ES-I3 (cell line): ENCODE results near the gene EHD1.
A peak's percentile ranks its signal among the peaks of the same experiment; 100 is the strongest.
"Not testable (repeated sequence)": the region's sequence is repeated elsewhere in the genome, so short reads cannot be mapped to it uniquely, and the experiment has no call there.

Source experiments
- H3K36me3 ChIP-seq: 2 replicates; pipeline ENCODE4 v1.6.1; 2013; ENCODE audit warnings: mild to moderate bottlenecking, low read length, control low read depth, moderate library complexity; ENCODE audit not compliant: insufficient read depth
- H3K4me1 ChIP-seq: 2 replicates; pipeline ENCODE4 v1.6.1; 2013; ENCODE audit warnings: mild to moderate bottlenecking, control low read depth, low read length; ENCODE audit not compliant: insufficient read depth
- H3K9ac ChIP-seq: 2 replicates; pipeline ENCODE4 v1.6.1; 2013; ENCODE audit warnings: low read depth, mild to moderate bottlenecking, low read length, moderate library complexity
- H3K9me3 ChIP-seq: 2 replicates; pipeline ENCODE4 v1.6.1; 2013; ENCODE audit warnings: mild to moderate bottlenecking, low read length, moderate library complexity; ENCODE audit not compliant: control insufficient read depth, insufficient read depth

Gene EHD1

GRCh38 chr11:64826062-64826461 lies 52.4 kb downstream of the EHD1 start:
- Histone ChIP-seq H3K9me3 (no peaks in the 10 kb centered on the region), H3K9ac (no peak overlapping the region), H3K4me1 (no peaks in the 10 kb centered on the region), H3K36me3 (no peaks in the 10 kb centered on the region; the same call in none of the 2 replicates)

- Histone ChIP-seq H3K4me1 (no peaks in the 10 kb centered on the region), H3K9me3 (no peaks in the 10 kb centered on the region), H3K9ac (no peak overlapping the region), H3K36me3 (no peaks in the 10 kb centered on the region; the same call in none of the 2 replicates)
Measured at GRCh38 chr11:64823568-64824119, 54.8 kb downstream of the EHD1 start.

DNA sequence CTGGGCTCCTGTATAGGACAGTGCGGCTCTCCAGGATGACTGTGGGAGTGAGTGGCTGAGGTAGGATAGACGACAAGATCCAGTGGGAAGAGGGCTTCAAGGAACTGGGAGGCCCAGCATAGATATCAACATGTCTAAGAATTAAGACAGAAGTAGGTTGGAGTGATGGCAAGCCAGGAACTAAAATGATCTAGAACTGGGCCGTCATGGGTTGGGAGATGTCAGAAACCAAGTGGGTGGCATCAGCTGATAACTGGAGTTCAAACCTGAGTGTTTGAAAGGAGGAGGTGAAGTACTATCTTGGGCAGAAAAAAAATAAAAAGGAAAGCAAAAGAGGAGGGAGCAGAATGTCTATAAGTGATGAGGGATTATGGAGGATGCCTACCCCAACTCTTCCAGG lies 60.9 kb downstream of the EHD1 start:
- no peaks in the 10 kb centered on the region for H3K9me3 ChIP-seq
- no peaks in the 10 kb centered on the region for H3K4me1 ChIP-seq

GRCh38 chr11:64815433-64815832 lies 63.0 kb downstream of the EHD1 start:
- H3K9me3 ChIP-seq, H3K36me3 ChIP-seq, H3K9ac ChIP-seq, H3K4me1 ChIP-seq: not testable (repeated sequence)

More for the DNA sequence above, 60.9 kb downstream of the EHD1 start:
- no peak overlapping the region for H3K9ac ChIP-seq
- H3K36me3 ChIP-seq = no peaks in the 10 kb centered on the region

DNA sequence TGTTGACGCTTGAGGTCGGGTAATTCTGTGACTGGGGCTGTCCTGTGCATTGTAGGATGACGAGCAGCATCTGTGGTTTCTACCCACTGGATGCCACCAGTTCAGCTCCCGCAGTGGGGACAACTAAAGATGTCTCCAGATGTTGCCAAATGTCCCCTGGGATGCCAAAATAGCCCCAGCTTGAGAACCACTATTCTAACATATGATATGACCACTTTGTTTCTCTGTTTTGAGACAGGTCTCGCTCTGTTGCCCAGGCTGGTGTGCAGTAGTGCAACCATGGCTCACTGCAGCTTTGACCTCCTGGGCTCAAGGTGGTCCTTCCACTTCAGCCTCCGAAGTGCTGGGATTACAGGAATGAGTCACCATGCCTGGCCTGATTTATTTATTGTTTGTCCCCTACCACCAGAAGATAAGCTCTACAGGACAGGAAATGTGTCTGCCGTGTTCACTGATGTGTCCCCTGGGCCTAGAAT lies 63.7 kb downstream of the EHD1 start:
- Histone ChIP-seq H3K9me3 (no peaks in the 10 kb centered on the region), H3K4me1 (no peaks in the 10 kb centered on the region), H3K36me3 (no peaks in the 10 kb centered on the region), H3K9ac (no peak overlapping the region)

DNA sequence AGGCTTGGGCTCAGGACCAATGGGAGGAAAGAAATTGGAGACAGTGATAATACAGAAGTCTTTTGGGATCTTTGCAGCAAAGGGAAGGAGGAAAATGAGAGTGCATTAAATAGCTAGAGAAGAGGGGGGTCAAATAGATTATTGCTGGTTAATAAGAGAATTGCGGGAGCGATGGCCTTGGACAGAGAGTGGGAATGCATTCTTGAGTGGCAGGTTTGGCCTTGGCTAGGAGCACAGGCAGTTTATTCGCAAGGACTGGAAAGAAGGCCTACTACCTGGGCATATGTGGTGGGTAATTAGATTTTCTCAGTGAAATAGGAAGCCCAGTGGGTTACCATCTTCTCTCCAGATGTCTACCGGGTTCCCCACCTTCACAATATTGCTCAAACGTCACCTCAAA lies 64.6 kb downstream of the EHD1 start:
- no peak overlapping the region for H3K9ac ChIP-seq
- H3K36me3 ChIP-seq = no peaks in the 10 kb centered on the region
- no peaks in the 10 kb centered on the region for H3K9me3 ChIP-seq
- no peaks in the 10 kb centered on the region for H3K4me1 ChIP-seq

- Histone ChIP-seq H3K4me1 (no peaks in the 10 kb centered on the region), H3K9ac (peak overlapping the region; percentile 91; the same call in 1 of the 2 replicates), H3K36me3 (no peaks in the 10 kb centered on the region), H3K9me3 (no peaks in the 10 kb centered on the region)
Measured at GRCh38 chr11:64810891-64811272, 67.5 kb downstream of the EHD1 start.

- Histone ChIP-seq H3K4me1 (no peaks in the 10 kb centered on the region), H3K9ac (peak within 1 kb of the TSS; percentile 91), H3K9me3 (no peaks in the 10 kb centered on the region), H3K36me3 (peaks cover 2% of the 10 kb centered on the region; the same call in 1 of the 2 replicates)
Measured at GRCh38 chr11:64810271-64810890, 68.0 kb downstream of the EHD1 start, which contains the start of gene MEN1. MEN1 (minus strand) TSS chr11:64810551; CDS start chr11:64810109, 442 bp downstream.

GRCh38 chr11:64809781-64810241 lies 68.6 kb downstream of the EHD1 start:
- Histone ChIP-seq H3K9me3 (no peaks in the 10 kb centered on the region), H3K4me1 (no peaks in the 10 kb centered on the region), H3K36me3 (peaks cover 4% of the 10 kb centered on the region; the same call in 1 of the 2 replicates), H3K9ac (peak overlapping the region; percentile 91)

- Histone ChIP-seq H3K36me3 (peaks cover 4% of the 10 kb centered on the region; the same call in 1 of the 2 replicates), H3K4me1 (peaks cover 9% of the 10 kb centered on the region; the same call in 1 of the 2 replicates), H3K9me3 (no peaks in the 10 kb centered on the region), H3K9ac (no peak overlapping the region)
Measured at GRCh38 chr11:64805481-64805880, 72.9 kb downstream of the EHD1 start.

DNA sequence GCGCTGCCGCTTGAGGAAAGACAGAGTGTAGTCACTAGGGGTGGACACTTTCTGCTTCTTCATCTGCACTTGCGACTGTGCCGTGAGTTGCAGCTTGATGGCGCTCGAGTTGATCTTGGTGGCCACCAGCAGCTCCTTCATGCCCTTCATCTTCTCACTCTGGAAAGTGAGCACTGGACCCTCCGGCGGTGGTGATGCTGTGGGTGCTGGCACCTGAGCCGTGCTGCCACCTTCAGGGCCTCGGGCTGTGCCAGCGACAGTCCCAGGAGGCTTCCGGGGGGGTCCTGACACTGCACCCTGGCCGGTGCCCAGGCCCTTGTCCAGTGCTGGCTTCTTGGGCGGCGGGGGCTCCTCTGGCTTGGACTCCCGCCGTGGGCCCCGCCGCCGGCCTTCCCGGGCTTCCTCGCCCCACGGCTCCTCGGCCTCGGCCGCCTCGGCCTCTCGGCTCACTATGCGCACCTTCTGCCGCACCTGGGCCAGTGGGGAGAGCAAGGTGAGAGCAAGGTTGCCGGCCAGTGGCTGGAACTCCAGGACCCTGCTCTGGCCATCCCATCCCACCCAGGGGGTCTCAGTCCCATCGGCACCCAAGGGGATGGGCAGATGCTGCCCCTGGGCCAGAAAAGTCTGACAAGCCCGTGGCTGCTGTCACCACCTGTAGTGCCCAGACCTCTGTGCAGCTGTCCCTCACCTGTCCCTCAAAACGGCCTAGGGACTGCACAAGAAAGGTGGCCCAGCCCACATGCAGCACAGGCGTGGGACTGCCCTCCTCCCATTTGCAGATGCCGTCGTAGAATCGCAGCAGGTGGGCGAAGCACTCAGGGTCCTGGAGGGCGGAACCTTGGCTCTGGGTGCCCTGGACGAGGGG lies 73.8 kb downstream of the EHD1 start:
- H3K36me3 ChIP-seq = peaks cover 4% of the 10 kb centered on the region; the same call in 1 of the 2 replicates
- H3K9me3 ChIP-seq = no peaks in the 10 kb centered on the region
- peaks cover 9% of the 10 kb centered on the region; the same call in 1 of the 2 replicates for H3K4me1 ChIP-seq
- peak overlapping the region; percentile 96; the same call in 1 of the 2 replicates for H3K9ac ChIP-seq

DNA sequence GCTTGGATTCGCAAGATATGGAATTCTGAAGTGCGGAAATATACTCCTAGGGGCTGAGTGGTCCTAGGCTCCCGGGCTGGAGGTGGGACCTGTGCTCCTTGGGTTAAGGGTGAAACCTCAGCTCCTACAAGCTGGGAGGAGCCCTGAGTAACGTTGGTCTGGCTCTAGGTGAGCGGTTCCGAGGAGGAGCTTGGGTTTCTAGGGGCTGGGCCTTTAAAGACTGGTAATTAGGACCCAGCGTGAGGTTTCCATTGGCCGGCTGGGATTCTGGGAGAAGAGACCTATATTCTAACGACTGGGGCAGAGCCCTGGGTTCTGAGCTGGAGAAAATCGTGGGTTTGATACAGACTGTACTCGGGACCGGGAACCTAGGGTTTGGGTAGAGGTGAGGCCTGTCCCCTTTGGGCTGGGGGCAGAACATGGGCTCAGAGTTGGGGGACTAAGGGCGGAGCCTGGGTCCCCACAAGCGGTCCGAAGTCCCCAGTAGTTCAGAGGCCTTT lies 74.5 kb downstream of the EHD1 start:
- H3K36me3 ChIP-seq = peaks cover 4% of the 10 kb centered on the region; the same call in 1 of the 2 replicates
- H3K4me1 ChIP-seq = peaks cover 9% of the 10 kb centered on the region; the same call in 1 of the 2 replicates
- H3K9ac ChIP-seq = peak overlapping the region; percentile 96
- no peaks in the 10 kb centered on the region for H3K9me3 ChIP-seq

DNA sequence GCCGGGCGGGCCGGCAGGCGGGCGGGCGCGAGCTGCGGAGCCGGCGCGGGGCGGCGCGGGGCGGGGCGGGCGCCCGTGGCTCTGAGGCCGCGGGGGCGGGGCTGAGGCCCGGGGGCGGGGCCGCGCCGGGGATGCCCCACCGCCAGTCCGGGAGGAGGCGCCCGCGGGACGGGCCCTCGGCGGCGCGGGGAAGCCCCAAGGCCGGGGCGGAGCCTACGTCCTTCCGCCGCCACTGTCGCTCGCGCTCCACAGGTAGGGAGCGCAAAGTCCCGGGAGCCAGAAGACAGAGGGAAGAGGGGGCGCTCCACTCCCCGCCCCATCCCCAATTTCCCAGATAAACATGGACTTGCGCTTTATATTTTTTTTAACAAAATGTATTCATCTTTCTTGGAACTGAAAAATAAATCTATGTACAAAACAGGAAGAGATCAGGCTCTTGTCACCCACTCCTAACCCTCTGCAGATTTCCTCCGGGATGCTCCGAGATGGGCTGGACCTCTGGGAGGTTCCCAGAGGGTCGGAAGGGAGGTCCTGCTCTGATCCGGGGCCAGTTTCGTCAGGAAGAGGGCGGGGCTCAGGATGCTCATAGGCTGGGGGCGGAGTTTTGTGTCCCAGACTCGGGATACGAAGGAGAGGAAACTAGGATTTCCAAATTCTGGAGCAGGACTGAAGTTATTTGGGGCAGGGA lies 75.1 kb downstream of the EHD1 start, which contains the start of gene MAP4K2:
MAP4K2 (minus strand) TSS at position 57 of the 688 bp plus-strand sequence. CDS start 65 bp downstream, outside the sequence.
- Histone ChIP-seq H3K36me3 (peaks cover 4% of the 10 kb centered on the region; the same call in 1 of the 2 replicates), H3K9ac (peak within 1 kb of the TSS; percentile 96), H3K4me1 (peaks cover 9% of the 10 kb centered on the region; the same call in 1 of the 2 replicates), H3K9me3 (no peaks in the 10 kb centered on the region)
